ENCODE data around the gene AJAP1.

AJAP1 gene

DNA sequence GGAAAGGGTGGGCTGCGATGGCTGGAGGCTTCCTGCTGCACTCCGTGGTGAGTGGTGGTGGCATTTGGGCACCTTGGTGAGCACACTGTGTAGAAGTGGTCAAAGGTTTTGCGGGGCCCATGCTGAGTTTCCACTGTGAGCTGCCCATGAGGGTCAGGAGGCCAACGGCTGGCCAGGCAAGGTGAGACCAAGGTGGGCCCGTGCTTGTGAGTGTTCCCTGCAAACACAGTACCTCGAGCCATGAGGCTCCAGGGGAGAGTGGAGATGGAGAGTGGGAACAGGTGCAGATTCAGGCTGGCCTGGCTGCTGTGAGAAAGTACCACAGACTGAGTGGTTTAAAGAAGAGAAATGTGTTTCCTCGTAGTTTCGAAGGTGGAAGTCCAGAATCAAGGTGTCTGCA lies 40.8 kb downstream of the AJAP1 start:
- no peak overlapping the region for H3K27ac ChIP-seq
- no peak for DNase-seq (ENCODE audit: low read depth, low spot score)

DNA sequence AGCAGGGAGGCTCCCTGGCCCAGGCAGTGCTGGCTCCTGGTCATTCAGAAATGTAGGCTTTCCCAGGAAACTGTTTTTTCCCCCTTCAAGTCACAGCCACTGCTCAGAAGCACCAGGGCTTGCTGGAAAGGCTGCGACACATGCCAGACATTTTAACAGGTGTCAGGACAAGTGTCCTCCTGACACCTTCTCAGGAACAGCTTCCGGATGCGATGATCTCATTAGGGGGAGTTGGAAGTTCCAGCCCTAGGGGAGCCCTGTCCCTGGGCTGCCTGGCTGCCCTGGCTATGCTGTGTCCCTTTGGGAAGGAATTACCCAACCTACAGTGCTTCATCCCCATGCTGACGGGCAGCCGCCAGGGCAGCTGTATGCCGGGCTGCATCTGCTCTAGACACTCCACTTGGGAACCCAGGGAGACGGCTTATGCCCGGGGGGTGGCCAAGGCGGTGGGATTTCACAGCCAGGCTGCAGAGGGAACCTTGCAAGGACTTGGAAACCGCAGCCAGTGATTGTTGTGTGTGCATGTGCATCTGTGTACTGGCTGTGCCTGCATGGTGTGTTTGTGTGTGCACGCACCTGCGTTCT lies 41.8 kb downstream of the AJAP1 start:
- no peak overlapping the region for H3K27ac ChIP-seq
- DNase-seq (ENCODE audit: low read depth, low spot score) = no peak

DNA sequence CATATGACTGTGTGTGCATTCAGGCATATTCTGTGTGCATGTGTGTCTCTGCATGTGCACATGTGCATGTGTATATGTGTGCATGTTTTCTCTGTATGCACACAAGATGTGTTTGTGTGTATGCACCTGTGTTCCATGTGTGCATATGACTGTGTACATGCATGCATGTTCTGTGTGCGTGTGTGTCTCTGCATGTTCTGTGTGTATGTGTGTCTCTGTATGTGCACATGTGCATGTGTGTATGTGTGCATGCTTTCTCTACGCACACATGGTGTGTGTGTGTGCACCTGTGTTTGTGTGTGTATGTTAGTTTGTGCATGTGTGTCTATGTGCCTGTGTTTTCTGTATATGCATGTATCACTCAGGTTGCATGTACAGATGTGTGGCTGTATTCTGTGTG lies 42.3 kb downstream of the AJAP1 start:
- DNase-seq (ENCODE audit: low read depth, low spot score) = no peak
- H3K27ac ChIP-seq = no peak overlapping the region

DNA sequence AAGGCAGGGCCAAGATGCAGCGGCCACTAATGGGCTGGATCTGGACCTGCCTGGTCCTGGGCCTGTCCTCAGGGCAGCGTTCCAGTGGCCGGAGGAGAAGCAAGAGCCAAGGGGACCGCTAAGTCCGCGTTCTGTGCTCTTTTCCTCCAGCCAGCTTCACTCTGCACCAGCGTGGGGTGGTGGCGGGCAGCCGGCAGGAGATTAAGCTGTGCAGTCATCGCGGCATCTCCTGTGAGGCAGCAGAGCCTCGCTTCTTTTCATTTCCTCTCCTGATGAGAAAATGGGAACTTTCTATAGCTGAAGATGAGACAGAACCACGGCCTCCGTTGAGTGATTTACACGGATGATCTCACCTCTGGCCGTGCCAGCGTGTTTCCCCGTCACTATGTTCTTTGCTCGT lies 43.4 kb downstream of the AJAP1 start:
- no peak overlapping the region for H3K27ac ChIP-seq
- no peak for DNase-seq (ENCODE audit: low read depth, low spot score)

DNA sequence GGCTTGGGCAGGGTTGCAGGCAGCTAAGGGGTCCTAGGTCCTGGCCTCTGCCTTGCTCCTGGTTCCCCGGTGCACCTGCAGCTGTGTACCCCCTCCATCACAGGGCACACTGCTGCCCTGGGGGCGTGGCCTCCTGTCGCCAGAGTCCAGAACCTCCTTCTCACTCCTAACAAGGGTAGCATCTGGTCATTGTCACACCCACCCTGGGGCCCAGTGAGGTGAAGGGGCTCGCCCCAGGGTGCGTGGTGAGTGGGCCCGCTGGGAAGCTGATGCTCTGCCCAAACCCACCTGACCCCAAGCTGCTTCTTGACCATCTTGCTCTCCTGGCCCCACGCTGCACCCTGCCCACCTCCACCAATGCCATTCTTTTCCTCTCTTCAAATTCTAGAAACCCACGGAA lies 44.5 kb downstream of the AJAP1 start:
- H3K27ac ChIP-seq = no peak overlapping the region
- no peak for DNase-seq (ENCODE audit: low read depth, low spot score)

DNA sequence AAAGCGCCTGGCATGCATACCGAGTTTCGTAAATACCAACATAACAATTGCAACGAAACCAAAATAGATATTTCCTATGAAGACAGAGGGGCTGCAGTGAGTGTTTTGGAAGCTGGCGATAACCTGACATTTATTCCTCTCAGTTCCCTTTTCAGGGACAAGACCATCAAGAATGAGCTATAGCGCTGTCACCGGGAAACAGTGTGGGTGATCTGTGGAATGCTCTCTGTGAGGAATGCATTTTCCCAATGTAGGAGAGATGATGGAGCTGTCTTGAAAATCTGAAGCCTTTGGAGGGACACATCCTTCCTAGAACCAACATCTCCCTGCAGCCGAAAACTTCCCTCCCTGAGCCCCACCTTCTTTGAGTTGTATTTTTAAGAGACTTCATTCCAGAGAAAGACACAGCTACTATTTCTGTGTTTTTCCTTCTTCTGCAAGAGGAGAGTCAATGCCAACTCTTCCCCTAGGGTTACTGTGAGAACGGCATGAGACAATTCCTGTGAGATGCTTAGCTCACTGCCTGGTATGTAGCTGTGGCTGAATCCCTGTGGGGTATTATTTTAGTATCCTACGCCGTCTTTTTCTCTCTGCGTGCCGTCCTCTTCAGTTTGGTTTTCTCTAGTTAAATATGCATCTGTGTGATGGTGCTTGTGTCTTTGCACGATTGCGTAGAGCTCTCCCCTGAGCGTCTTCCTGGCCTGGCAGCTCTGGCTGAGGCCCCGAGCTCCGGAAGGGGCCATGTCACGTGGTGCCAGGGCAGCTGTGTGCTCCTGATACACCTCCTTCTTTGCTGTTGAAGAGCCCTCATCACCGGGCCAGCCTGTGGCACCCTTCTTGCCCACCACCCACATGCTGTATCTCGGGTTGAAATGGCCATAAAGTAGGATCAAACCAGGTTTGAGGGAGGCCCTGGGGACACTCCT lies 45.2 kb downstream of the AJAP1 start:
- DNase-seq (ENCODE audit: low read depth, low spot score) = no peak
- no peak overlapping the region for H3K27ac ChIP-seq

DNA sequence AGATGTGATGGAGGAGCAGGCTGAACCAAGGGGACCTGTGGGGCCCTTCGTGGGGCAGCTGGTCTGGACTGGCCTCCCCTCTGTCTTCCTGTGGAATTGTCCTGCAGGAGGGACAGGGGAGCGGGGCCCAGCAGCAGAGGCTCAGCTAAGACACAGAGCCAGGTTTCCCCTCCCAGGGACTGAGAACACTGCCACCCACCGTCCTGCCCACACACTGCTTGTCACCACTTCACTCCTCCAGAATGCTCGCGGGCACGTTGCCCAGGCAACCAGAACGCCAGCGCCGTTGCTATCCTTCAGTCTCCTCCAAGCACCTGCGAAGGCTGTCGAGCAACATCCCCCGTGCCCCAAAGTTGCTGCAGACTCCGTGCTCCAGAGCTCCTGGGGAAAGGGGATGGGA lies 46.4 kb downstream of the AJAP1 start:
- no peak overlapping the region for H3K27ac ChIP-seq
- no peak for DNase-seq (ENCODE audit: low read depth, low spot score)

DNA sequence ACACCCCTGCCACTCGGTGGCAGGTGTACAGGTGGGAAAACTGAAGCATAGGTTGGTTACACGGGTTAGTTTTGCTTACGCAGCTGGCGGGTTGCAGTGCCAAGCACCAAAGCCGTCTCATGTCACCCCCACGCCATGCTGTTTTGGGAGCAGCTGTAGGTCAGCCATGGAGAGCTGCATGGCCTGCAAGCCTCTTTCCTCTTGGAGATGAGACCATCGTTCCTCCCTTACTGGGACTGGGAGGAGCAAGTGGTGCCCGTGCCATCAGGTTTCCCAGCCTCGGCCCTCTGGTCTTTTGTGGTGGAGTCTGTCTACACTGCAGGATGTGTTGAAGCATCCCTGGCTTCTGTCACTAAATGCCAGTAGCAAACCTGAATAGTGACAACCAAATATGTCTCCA lies 46.9 kb downstream of the AJAP1 start:
- no peak for DNase-seq (ENCODE audit: low read depth, low spot score)
- no peak overlapping the region for H3K27ac ChIP-seq

DNA sequence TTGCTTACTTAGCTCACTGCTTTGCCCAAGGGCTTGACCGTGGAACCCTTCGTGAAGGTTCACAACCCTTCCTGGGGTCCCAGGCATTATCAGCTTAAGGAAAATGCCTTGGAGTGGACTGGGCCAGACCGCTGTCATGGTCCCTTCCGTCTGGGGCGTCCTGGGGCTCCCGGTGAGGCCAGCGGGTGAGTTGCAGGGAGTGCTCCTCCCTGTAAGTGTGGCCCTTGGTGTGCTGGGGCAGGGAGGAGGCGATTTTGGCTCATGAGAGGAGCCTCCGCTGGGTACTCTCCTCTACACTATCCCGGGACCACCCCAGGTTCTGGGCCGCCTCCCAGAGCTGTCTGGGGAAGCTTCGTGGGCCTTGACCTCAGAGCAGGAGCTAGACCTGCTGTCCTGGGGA lies 48.1 kb downstream of the AJAP1 start:
- no peak for DNase-seq (ENCODE audit: low read depth, low spot score)
- no peak overlapping the region for H3K27ac ChIP-seq

DNA sequence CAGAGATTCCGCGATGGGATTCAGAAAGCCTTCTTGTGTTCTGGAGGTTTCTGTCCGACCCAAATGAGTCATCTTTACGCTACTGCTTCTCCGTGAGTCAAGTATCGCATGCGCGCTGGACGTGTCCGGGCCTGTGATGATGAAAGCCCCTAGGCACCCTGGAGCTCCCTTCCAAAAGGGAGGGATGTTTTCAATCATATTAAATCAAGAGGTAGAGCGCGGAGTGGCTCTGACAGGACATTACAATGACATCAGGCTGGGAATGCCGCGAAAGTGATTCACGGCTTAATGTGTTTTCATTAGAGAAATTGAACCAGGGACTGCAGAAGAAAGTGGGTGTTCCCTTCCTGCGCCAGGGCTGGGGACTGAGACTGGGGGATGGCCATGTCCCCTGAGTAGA lies 48.5 kb downstream of the AJAP1 start:
- DNase-seq (ENCODE audit: low read depth, low spot score) = peak; percentile 57
- no peak overlapping the region for H3K27ac ChIP-seq

DNA sequence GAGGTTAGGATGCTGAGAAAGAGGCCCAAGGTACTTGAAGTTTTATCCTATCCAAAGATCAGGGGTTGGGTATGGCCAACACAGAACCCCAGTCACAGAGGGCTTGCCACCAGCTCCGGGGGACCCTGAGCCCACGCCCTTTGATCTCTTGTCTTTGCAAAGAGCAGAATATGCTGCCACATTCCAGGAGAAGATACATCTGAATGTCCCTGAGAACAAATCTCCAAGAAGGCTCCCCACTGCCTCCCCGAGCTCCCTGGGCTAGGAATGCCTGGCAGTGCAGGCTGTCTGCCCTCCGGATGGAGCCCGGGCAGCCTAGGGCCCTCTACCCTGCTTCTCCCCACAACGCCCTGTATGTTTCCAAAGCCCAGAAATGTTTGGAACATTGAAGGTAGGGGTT lies 49.2 kb downstream of the AJAP1 start:
- no peak for DNase-seq (ENCODE audit: low read depth, low spot score)
- H3K27ac ChIP-seq = no peak overlapping the region

DNA sequence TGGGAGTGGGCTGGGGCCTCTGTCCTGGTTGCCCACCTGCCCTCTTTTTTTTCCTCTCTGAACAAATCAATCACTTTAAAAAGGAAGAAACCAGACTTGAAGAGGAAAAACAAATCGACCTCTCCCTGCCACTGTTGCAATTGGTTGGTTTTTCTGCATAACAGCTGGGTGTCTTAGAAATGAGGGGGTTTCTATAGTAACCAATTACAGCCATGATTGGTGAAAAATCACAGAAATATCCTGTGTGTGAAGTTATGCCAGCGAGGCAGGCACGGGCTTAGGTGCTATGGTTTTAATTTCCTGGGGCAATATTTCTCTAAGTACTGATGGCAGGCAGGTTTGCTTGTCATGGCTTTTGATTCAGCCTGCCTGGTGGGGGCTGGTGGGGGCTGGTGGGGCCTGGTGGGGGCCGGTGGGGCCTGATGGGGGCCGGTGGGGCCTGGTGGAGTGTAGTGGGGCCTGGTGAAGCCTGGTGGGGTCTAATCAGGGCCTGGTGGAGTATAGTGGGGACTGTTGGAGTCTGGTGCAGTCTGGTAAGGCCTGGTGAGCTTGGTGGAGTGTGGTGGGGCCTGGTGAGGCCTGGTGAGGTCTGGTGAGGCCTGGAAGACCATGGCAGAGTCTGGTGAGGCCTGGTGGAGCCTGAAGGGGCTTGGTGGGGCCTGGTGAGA lies 54.6 kb downstream of the AJAP1 start:
- no peak for DNase-seq (ENCODE audit: low read depth, low spot score)

DNA sequence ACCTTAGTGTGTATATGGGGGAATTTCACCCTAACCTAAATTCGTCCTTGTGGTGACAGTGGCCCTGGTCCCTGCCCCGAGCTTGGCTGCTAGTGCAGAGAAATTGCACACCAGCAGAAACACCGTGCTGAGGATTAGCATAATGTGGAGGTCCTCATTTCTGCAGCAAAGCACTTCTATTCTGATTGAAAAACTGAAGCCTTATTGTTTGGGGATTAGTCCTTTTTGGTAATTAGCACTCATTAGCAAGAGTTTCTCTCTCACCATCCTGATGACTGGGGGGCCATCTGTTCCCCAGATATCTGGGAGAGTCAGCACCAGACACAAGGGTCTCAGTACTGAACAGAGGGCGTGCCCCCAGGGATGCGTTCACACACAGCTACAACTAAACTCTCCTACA lies 55.2 kb downstream of the AJAP1 start:
- H3K27ac ChIP-seq = no peak overlapping the region
- DNase-seq (ENCODE audit: low read depth, low spot score) = no peak

More for the DNA sequence above, 54.6 kb downstream of the AJAP1 start:
- no peak overlapping the region for H3K27ac ChIP-seq

DNA sequence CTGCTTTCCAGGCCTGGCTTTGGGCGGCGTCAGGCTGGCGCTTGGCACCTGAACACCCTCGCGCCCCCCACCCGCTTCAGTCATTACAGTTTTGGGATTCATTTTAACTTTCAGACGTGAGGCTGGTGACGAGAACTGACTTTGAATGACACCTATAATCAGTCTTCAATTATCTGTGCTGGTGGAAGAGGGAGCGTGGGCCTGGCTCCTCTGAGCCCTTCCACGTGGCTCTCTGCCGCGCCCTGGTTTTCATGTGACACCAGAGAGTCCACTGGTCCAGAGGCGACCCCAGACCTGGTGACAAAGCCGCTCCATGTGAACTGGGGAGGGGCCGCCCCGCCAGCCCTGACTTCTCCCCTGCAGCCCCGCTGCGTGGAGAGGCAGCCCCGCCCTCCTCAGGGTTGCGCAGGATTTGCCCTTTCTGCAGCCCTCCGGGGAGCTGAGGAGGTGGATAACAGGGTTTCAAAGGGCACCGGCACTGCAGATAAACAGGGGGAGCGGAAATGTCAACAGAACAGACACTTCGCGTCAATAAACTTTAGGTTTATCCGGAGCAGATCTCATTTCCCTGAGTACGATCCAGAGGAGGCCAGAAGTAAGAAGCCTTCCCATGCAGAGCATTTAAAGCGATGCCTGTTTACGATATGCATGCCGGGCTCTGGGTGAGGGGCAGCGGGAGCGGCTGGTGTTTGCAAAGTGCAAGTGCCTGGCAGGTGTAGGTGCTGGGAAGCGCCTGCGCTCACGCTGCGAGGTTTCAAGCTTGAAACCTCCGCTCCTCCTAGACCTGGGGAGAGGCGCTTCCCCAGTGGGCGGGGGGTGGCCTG lies 56.4 kb downstream of the AJAP1 start:
- DNase-seq (ENCODE audit: low read depth, low spot score) = no peak
- no peak overlapping the region for H3K27ac ChIP-seq

DNA sequence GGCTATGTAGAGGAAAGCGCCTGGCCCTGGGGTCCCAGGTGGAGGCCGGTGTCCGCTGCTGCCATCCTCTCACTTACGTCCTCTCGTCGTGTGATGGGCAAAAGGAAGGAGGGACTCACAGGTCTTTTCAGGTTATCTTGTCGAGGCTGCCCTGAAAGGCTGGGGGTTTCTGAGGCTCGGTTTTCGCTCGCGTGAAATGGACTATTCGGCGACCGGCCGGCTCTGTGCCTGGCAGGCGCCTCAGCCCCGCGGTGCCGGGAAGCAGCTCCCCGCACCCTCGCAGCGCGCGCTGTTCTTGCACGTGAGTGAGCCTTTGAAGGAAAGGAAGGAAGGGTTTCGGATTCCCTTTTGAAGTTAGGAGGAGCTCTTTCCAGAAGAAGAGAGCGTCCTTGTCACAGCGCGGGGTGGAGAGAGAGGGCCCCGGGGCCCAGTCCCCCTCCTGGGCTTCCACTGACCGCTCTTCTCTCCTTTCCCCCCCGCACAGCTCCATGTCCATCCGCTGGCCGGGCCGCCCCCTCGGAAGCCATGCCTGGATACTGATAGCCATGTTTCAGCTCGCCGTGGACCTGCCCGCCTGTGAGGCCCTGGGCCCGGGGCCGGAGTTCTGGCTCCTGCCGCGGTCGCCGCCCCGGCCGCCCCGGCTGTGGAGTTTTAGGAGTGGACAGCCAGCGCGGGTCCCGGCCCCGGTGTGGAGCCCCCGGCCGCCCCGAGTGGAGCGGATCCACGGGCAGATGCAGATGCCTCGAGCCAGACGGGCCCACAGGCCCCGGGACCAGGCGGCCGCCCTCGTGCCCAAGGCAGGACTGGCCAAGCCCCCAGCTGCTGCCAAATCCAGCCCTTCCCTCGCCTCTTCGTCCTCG lies 57.2 kb downstream of the AJAP1 start:
- no peak overlapping the region for H3K27ac ChIP-seq
- DNase-seq (ENCODE audit: low read depth, low spot score) = no peak

DNA sequence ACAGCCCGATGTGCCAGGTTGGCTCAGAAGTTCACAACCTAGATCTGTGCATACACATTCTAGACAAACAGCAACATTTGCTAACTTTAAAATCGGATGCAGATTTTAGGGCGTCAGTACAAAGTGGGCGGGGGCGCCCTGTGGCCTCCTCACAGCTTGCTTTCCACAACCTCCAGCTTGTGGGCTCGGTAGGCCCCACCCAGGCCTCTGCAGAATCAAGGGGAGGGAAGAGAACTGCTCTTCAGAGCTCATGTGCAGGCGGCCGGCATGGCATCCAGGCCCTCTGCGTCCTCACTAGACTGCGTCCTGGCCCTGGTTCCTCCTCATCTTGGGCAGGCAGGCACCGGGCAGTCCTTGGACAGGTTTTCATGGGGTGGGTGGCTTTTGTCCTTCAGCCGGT lies 59.3 kb downstream of the AJAP1 start:
- no peak for DNase-seq (ENCODE audit: low read depth, low spot score)
- H3K27ac ChIP-seq = no peak overlapping the region

DNA sequence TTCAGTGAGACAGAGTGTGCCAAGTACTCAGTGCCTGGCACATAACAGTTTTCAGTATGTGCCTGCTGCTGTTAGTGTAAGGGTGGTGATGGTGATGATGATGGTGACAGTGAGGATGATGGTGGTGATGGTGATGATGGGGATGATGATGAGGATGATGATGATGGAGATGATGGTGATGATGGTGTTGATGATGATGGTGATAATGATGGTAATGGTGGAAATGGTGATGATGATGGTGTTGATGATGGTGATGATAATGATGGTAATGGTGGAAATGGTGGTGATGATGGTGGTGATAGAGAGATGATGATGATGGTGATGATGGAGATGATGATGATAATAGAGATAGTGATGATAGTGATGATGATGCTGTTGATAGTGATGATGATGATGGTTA lies 62.0 kb downstream of the AJAP1 start:
- DNase-seq (ENCODE audit: low read depth, low spot score) = no peak
- H3K27ac ChIP-seq = no peak overlapping the region

DNA sequence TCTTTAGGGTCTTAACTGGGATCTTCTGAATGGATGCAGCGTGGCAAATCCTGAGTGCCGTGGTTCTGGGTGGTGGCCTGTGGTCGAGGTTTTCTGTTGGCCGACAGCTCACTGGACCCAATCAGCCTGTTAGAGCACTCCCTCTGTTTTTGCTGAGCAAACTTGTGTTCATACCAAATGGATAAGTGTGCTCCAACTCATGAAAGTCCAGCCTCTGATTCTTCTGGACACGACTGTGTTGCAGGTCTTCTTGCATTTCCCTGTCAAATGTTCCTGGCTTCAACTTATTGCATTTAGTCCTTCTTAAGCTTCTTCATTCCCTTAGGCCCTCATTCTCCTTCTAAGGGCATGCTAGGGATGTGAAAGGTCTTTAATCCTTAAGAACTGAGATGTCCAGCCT lies 63.7 kb downstream of the AJAP1 start:
- DNase-seq (ENCODE audit: low read depth, low spot score) = no peak
- no peak overlapping the region for H3K27ac ChIP-seq

DNA sequence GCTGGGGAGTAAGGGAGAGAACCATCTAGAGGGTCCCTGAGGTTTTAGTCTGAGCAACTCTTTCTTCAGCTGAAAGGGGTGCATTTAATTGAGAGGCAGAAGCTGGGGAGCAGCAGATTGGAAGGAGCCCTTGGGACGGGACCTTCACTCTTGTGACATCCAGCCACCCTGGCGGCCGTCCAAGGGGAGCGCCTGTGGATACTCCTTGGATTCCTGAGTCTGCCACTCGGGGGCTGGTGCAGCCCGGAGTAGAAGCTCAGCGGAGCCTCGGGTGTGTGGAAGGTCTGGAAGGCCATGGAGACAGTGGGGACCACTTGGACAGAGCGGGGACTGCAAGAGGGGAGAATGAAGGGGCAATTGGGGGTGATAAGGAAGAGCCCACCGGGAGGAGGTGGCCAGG lies 68.7 kb downstream of the AJAP1 start:
- no peak overlapping the region for H3K27ac ChIP-seq
- no peak for DNase-seq (ENCODE audit: low read depth, low spot score)

DNA sequence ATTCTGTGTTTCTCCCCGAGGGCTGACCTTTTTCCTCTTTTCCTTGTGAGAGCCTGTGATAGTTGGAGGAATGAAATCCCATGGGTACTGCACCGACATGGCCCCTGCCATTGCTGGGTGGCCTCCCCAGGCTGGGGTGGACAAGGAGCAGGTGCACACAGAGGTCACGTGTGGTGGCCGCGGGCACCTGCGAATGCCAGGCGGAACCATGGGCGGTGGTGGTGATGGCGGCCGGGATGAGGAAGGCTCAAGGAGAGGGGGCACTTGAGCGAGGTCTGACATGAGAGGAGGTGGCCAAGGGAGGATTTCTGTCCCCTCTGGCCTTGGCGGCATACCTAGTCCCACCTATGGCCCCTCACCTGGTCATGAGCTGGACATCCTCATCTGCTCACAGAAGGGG lies 69.6 kb downstream of the AJAP1 start:
- H3K27ac ChIP-seq = no peak overlapping the region
- DNase-seq (ENCODE audit: low read depth, low spot score) = no peak

Measured in epithelial cell of prostate (primary cell).